RWPE1 (cell line): ENCODE data around the gene LRIG1.

ENCODE experiments used
- CTCF ChIA-PET: fragments of 350-600 bp; sonication (Branson Sonifier 250); formaldehyde crosslinking; extraction: SDS; loops from one replicate; lab custom pipeline; 2021; lab: Yijun Ruan, JAX
- POLR2A ChIA-PET: fragments of 400-600 bp; formaldehyde crosslinking; extraction: SDS; loops from one replicate; lab custom pipeline; 2020; ENCODE audit warnings: antibody characterized with exemption; ENCODE audit not compliant: low non-redundant PET; lab: Yijun Ruan, JAX
- DNase-seq: peaks from one replicate; pipeline ENCODE4 v3.0.0; 2012; ENCODE audit warnings: low spot score
- H3K27ac ChIP-seq: fragments of 450-650 bp; 2 replicates; pipeline ENCODE4 v1.5.1; 2017
- CTCF ChIP-seq: fragments of 450-650 bp; conservative IDR thresholded peaks from 2 replicates; pipeline ENCODE4 v1.5.1; 2017; ENCODE audit warnings: low read depth, mild to moderate bottlenecking

The LRIG1 gene

GRCh38 chr3:66444146-66444644 lies 56.6 kb downstream of the LRIG1 start:
- peak overlapping the region; percentile 93 for H3K27ac ChIP-seq
- no peak for TF ChIP-seq CTCF
- ChIA-PET POLR2A (no interaction called here), CTCF (no interaction called here)
- no peak for DNase-seq

GRCh38 chr3:66443118-66443803 lies 57.6 kb downstream of the LRIG1 start:
- POLR2A ChIA-PET = no interaction called here
- CTCF ChIA-PET = no interaction called here
- no peak for DNase-seq
- no peak for TF ChIP-seq CTCF
- H3K27ac ChIP-seq = peak overlapping the region; percentile 93

- H3K27ac ChIP-seq = peak overlapping the region; percentile 93
- no peak for TF ChIP-seq CTCF
- ChIA-PET CTCF (no interaction called here), POLR2A (no interaction called here)
- peak; percentile 45 for DNase-seq
Observed at GRCh38 chr3:66442254-66443117, 58.3 kb downstream of the LRIG1 start.

GRCh38 chr3:66441692-66442091 lies 59.1 kb downstream of the LRIG1 start:
- DNase-seq = no peak

GRCh38 chr3:66441129-66441528 lies 59.7 kb downstream of the LRIG1 start:
- CTCF ChIA-PET = interaction anchor here (0.7 kb wide), 1 partner anchor 34 kb away, joined by 3 read pairs; no protein-coding TSS in a partner anchor
- TF ChIP-seq CTCF = no peak
- POLR2A ChIA-PET = no interaction called here
- H3K27ac ChIP-seq = peak overlapping the region; percentile 93
- peak; percentile 64 for DNase-seq

More at GRCh38 chr3:66441692-66442091, 59.1 kb downstream of the LRIG1 start:
- POLR2A ChIA-PET = no interaction called here
- H3K27ac ChIP-seq = peak overlapping the region; percentile 93
- TF ChIP-seq CTCF = no peak
- CTCF ChIA-PET = interaction anchor here (0.7 kb wide), 1 partner anchor 34 kb away, joined by 3 read pairs; no protein-coding TSS in a partner anchor

GRCh38 chr3:66439666-66440344 lies 61.0 kb downstream of the LRIG1 start:
- H3K27ac ChIP-seq = peak overlapping the region; percentile 93; the same call in 1 of the 2 replicates
- no peak for TF ChIP-seq CTCF
- ChIA-PET POLR2A (no interaction called here), CTCF (no interaction called here)
- DNase-seq = no peak
